GM12891 (cell line): Measurements from ENCODE around the gene PNPLA7.

Experiments used
- PAX5 ChIP-seq: IDR thresholded peaks from 2 replicates; pipeline ENCODE4 v1.6.1; 2011; ENCODE audit warnings: low read length, moderate library complexity, mild to moderate bottlenecking; ENCODE audit not compliant: insufficient read depth, severe bottlenecking
- POLR2A ChIP-seq: IDR thresholded peaks from 2 replicates; pipeline ENCODE4 v1.6.1; 2011; ENCODE audit warnings: low read depth, low read length, control low read depth
- POLR2AphosphoS5 ChIP-seq: IDR thresholded peaks from 2 replicates; pipeline ENCODE4 v1.6.1; 2011; ENCODE audit warnings: low read depth, low read length, control low read depth
- TAF1 ChIP-seq: IDR thresholded peaks from 2 replicates; pipeline ENCODE4 v1.6.1; 2011; ENCODE audit warnings: low read depth, low read length, control low read depth

- TF ChIP-seq POLR2AphosphoS5 (no peak), TAF1 (no peak), POLR2A (no peak), PAX5 (no peak)
These were observed 57.5 kb downstream of the PNPLA7 start for GRCh38 chr9:137492464-137493363.
